Measurements from ENCODE around the gene SPA17.

DNA sequence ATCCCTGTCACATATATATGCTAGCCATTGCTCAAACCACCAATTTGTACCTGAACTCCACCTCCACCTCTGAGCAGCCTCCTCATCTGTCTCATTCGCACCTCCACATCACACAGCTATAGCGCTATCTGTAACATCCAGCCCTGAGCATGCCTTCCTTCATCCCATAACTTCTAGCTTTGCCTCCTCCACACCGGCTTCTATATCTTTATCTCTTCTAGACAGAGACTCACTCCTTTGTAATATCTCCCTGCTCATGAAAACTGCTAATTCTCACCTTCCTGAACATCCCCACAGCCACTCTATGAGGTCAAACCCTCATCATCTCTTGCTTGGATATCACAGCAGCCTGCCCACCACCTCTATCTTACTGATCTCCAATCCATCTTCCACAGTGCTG is 6.1 kb upstream of the SPA17 start:
- TF ChIP-seq POLR2AphosphoS5 (IDR thresholded peaks at IDR 0.05) (no peak), POLR2A (IDR thresholded peaks at IDR 0.05) (no peak)
- TF ChIP-seq, protein P1, sequence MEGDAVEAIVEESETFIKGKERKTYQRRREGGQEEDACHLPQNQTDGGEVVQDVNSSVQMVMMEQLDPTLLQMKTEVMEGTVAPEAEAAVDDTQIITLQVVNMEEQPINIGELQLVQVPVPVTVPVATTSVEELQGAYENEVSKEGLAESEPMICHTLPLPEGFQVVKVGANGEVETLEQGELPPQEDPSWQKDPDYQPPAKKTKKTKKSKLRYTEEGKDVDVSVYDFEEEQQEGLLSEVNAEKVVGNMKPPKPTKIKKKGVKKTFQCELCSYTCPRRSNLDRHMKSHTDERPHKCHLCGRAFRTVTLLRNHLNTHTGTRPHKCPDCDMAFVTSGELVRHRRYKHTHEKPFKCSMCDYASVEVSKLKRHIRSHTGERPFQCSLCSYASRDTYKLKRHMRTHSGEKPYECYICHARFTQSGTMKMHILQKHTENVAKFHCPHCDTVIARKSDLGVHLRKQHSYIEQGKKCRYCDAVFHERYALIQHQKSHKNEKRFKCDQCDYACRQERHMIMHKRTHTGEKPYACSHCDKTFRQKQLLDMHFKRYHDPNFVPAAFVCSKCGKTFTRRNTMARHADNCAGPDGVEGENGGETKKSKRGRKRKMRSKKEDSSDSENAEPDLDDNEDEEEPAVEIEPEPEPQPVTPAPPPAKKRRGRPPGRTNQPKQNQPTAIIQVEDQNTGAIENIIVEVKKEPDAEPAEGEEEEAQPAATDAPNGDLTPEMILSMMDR (IDR thresholded peaks at IDR 0.05): no peak
